Neural progenitor cell (in vitro differentiated cells): ENCODE data around the gene QSER1. TPM values are rescaled to one million over a fixed set of nuclear protein-coding genes. Genes with fewer than 3 reads are reported as not detected.
A peak's percentile ranks its signal among the peaks of the same experiment; 100 is the strongest.

ENCODE experiments used
- DNase-seq: peaks from one replicate; pipeline ENCODE4 v3.0.0-alpha.2; 2016; ENCODE audit warnings: low spot score
- H2AFZ ChIP-seq: fragments of 200-600 bp; sonication (generic); replicated peaks from 2 replicates; pipeline ENCODE4 v1.6.1; 2016; ENCODE audit warnings: antibody characterized with exemption
- H3F3A ChIP-seq: fragments of 200-600 bp; sonication (generic); 2 replicates; pipeline ENCODE4 v1.6.1; 2016; ENCODE audit warnings: antibody characterized with exemption, low read depth
- H3K27ac ChIP-seq: fragments of 200-600 bp; sonication (generic); 2 replicates; pipeline ENCODE4 v1.5.1; 2016; ENCODE audit warnings: mild to moderate bottlenecking
- H3K27me3 ChIP-seq: fragments of 200-600 bp; sonication (generic); 2 replicates; pipeline ENCODE4 v1.6.1; 2016; ENCODE audit warnings: mild to moderate bottlenecking, moderate library complexity
- H3K36me3 ChIP-seq: fragments of 200-600 bp; sonication (generic); 2 replicates; pipeline ENCODE4 v1.5.1; 2016
- H3K4me1 ChIP-seq: fragments of 200-600 bp; sonication (generic); 2 replicates; pipeline ENCODE4 v1.6.1; 2016; ENCODE audit warnings: mixed run types
- H3K4me2 ChIP-seq: fragments of 200-600 bp; sonication (generic); 2 replicates; pipeline ENCODE4 v1.6.1; 2016
- H3K4me3 ChIP-seq: fragments of 200-600 bp; sonication (generic); 2 replicates; pipeline ENCODE4 v1.5.1; 2016
- H3K79me2 ChIP-seq: fragments of 200-600 bp; sonication (generic); 2 replicates; pipeline ENCODE4 v1.6.1; 2016; ENCODE audit warnings: low read depth
- H3K9ac ChIP-seq: fragments of 200-600 bp; sonication (generic); 2 replicates; pipeline ENCODE4 v1.6.1; 2016
- H3K9me3 ChIP-seq: fragments of 200-600 bp; sonication (generic); 2 replicates; pipeline ENCODE4 v1.5.1; 2016; ENCODE audit warnings: low read depth
- H4K20me1 ChIP-seq: fragments of 200-600 bp; sonication (generic); 2 replicates; pipeline ENCODE4 v1.6.1; 2016; ENCODE audit warnings: low read depth
- H3K27ac Mint-ChIP-seq: 3 replicates; pipeline ENCODE4 v1.8.0; 2021; ENCODE audit warnings: mixed read lengths
- H3K27me3 Mint-ChIP-seq: 2 replicates; pipeline ENCODE4 v1.8.0; 2022; ENCODE audit warnings: low read depth, mild to moderate bottlenecking, inconsistent platforms, moderate library complexity, mixed read lengths; ENCODE audit not compliant: insufficient read depth
- H3K36me3 Mint-ChIP-seq: 3 replicates; pipeline ENCODE4 v1.8.0; 2021; ENCODE audit warnings: mixed read lengths
- H3K4me1 Mint-ChIP-seq: 3 replicates; pipeline ENCODE4 v1.8.0; 2021; ENCODE audit warnings: mixed read lengths
- H3K4me3 Mint-ChIP-seq: 3 replicates; pipeline ENCODE4 v1.8.0; 2021; ENCODE audit warnings: mild to moderate bottlenecking, moderate library complexity, mixed read lengths
- H3K9me3 Mint-ChIP-seq: 3 replicates; pipeline ENCODE4 v1.8.0; 2020; ENCODE audit warnings: mixed read lengths
- EZH2 ChIP-seq: fragments of 200-600 bp; sonication (generic); IDR thresholded peaks from 2 replicates; pipeline ENCODE4 v1.6.1; 2017; ENCODE audit warnings: antibody characterized with exemption, mild to moderate bottlenecking, moderate library complexity
- EZH2phosphoT487 ChIP-seq: fragments of 200-600 bp; sonication (generic); IDR thresholded peaks from 2 replicates; pipeline ENCODE4 v1.6.1; 2017; ENCODE audit warnings: antibody characterized with exemption
- total RNA-seq: library from RNA; depleted of rRNA; stranded (reverse); fragments of >200 nt; gene quantifications from 2 replicates; pipeline ENCODE4 v1.2.3, GENCODE V29; 2015; ENCODE audit warnings: low replicate concordance
- TF ChIP-seq, protein P1 (sequence below): fragments of 200-600 bp; sonication (generic); IDR thresholded peaks from 2 replicates; pipeline ENCODE4 v1.5.1; 2017; ENCODE audit warnings: antibody characterized with exemption, mild to moderate bottlenecking

Gene QSER1
- total RNA-seq, 1 donor from 2014 or later = 79.2 TPM

- H3K9me3 Mint-ChIP-seq = no peaks in the 10 kb centered on the region
- no peak for DNase-seq
- H3K27me3 Mint-ChIP-seq = peaks cover 13% of the 10 kb centered on the region
- peaks cover 26% of the 10 kb centered on the region for H4K20me1 ChIP-seq
- H3K27ac ChIP-seq = no peak overlapping the region
- peak overlapping the region; percentile 97 for H3K4me3 ChIP-seq
- H2AFZ ChIP-seq = no peak overlapping the region
- TF ChIP-seq EZH2 = no peak
- TF ChIP-seq, protein P1, sequence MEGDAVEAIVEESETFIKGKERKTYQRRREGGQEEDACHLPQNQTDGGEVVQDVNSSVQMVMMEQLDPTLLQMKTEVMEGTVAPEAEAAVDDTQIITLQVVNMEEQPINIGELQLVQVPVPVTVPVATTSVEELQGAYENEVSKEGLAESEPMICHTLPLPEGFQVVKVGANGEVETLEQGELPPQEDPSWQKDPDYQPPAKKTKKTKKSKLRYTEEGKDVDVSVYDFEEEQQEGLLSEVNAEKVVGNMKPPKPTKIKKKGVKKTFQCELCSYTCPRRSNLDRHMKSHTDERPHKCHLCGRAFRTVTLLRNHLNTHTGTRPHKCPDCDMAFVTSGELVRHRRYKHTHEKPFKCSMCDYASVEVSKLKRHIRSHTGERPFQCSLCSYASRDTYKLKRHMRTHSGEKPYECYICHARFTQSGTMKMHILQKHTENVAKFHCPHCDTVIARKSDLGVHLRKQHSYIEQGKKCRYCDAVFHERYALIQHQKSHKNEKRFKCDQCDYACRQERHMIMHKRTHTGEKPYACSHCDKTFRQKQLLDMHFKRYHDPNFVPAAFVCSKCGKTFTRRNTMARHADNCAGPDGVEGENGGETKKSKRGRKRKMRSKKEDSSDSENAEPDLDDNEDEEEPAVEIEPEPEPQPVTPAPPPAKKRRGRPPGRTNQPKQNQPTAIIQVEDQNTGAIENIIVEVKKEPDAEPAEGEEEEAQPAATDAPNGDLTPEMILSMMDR = no peak
- no peak for TF ChIP-seq EZH2phosphoT487
- H3K4me1 Mint-ChIP-seq = peaks cover 35% of the 10 kb centered on the region
- peaks cover 20% of the 10 kb centered on the region for H3K36me3 Mint-ChIP-seq
- H3K27ac Mint-ChIP-seq = no peak overlapping the region
- H3K4me3 Mint-ChIP-seq = peak overlapping the region; percentile 96
- H3K79me2 ChIP-seq = peaks cover 90% of the 10 kb centered on the region
- peaks cover 28% of the 10 kb centered on the region for H3K4me1 ChIP-seq
- H3F3A ChIP-seq = peaks cover 40% of the 10 kb centered on the region
- H3K27me3 ChIP-seq = no peaks in the 10 kb centered on the region
- no peaks in the 10 kb centered on the region for H3K36me3 ChIP-seq
- H3K4me2 ChIP-seq = peak overlapping the region; percentile 87
- H3K9me3 ChIP-seq = no peaks in the 10 kb centered on the region
- H3K9ac ChIP-seq = no peak overlapping the region
Measured at GRCh38 chr11:32895471-32895870, 2.9 kb downstream of the QSER1 start.

GRCh38 chr11:32897103-32897502 is 4.5 kb downstream of the QSER1 start:
- Histone ChIP-seq H3K4me2 (no peak overlapping the region), H3K27ac (no peak overlapping the region), H2AFZ (no peak overlapping the region), H3K27me3 (no peaks in the 10 kb centered on the region), H4K20me1 (peaks cover 43% of the 10 kb centered on the region), H3K4me3 (no peak overlapping the region), H3K36me3 (no peaks in the 10 kb centered on the region), H3K9ac (no peak overlapping the region), H3K79me2 (peaks cover 92% of the 10 kb centered on the region), H3K9me3 (no peaks in the 10 kb centered on the region), H3K4me1 (peaks cover 15% of the 10 kb centered on the region), H3F3A (peaks cover 24% of the 10 kb centered on the region)
- H3K27me3 Mint-ChIP-seq = peaks cover 9% of the 10 kb centered on the region
- no peak for DNase-seq
- no peak overlapping the region for H3K27ac Mint-ChIP-seq
- peaks cover 22% of the 10 kb centered on the region for H3K4me1 Mint-ChIP-seq
- no peak overlapping the region for H3K4me3 Mint-ChIP-seq
- no peaks in the 10 kb centered on the region for H3K9me3 Mint-ChIP-seq
- TF ChIP-seq EZH2 (no peak), EZH2phosphoT487 (no peak)
- TF ChIP-seq, protein P1 = no peak
- H3K36me3 Mint-ChIP-seq = peaks cover 33% of the 10 kb centered on the region

- H3K27me3 ChIP-seq = no peaks in the 10 kb centered on the region
- H3F3A ChIP-seq = peaks cover 6% of the 10 kb centered on the region
- H4K20me1 ChIP-seq = peaks cover 66% of the 10 kb centered on the region
- no peak overlapping the region for H3K27ac Mint-ChIP-seq
- no peaks in the 10 kb centered on the region for H3K9me3 Mint-ChIP-seq
- peaks cover 15% of the 10 kb centered on the region for H3K4me1 ChIP-seq
- H3K36me3 Mint-ChIP-seq = peaks cover 43% of the 10 kb centered on the region
- H3K4me3 Mint-ChIP-seq = no peak overlapping the region
- H3K4me2 ChIP-seq = no peak overlapping the region
- no peak overlapping the region for H3K9ac ChIP-seq
- H3K4me1 Mint-ChIP-seq = peaks cover 24% of the 10 kb centered on the region
- no peak overlapping the region for H3K27ac ChIP-seq
- no peaks in the 10 kb centered on the region for H3K9me3 ChIP-seq
- H2AFZ ChIP-seq = no peak overlapping the region
- peaks cover 100% of the 10 kb centered on the region for H3K79me2 ChIP-seq
- TF ChIP-seq EZH2phosphoT487 (no peak), EZH2 (no peak)
- TF ChIP-seq, protein P1 = no peak
- H3K36me3 ChIP-seq = no peaks in the 10 kb centered on the region
- peaks cover 2% of the 10 kb centered on the region for H3K27me3 Mint-ChIP-seq
- H3K4me3 ChIP-seq = no peak overlapping the region
- no peak for DNase-seq
Measured at GRCh38 chr11:32899438-32899837, 6.8 kb downstream of the QSER1 start.
